HepG2 (cell line): ENCODE results near the gene ADAMTS13. TPM values are rescaled to one million over a fixed set of nuclear protein-coding genes. Genes with fewer than 3 reads are reported as not detected.

Experiments used
- ETV5 ChIP-seq: IDR thresholded peaks from 2 replicates; pipeline ENCODE4 v1.6.1; 2018; ENCODE audit warnings: missing biosample characterization, missing genetic modification reagents, inconsistent platforms, borderline replicate concordance
- GABPB1 ChIP-seq: IDR thresholded peaks from 2 replicates; pipeline ENCODE4 v1.6.1; 2016; ENCODE audit warnings: mild to moderate bottlenecking, missing genetic modification reagents, moderate library complexity, missing compliant biosample characterization
- GRHL1 ChIP-seq: sonication (generic); formaldehyde crosslinking; conservative IDR thresholded peaks from 2 replicates; pipeline ENCODE4 v1.8.0; 2022; ENCODE audit warnings: missing genetic modification reagents
- HDAC2 ChIP-seq: sonication (generic); formaldehyde crosslinking; IDR thresholded peaks from 2 replicates; pipeline ENCODE4 v1.4.0; 2020; ENCODE audit warnings: missing genetic modification reagents
- HNF4G ChIP-seq, 2 experiments: sonication (generic) in 1 of 2; formaldehyde crosslinking in 1 of 2; IDR thresholded peaks; 2 replicates each; pipeline versions ENCODE4 v1.4.0 to v1.6.1; 2011 to 2020; ENCODE audit warnings: borderline replicate concordance in 2 of 2, low read depth in 2 of 2, mild to moderate bottlenecking in 2 of 2, low read length in 1 of 2, missing genetic modification reagents in 1 of 2, moderate library complexity in 1 of 2
- HNRNPK ChIP-seq: fragments of 200-400 bp; formaldehyde crosslinking; IDR thresholded peaks from 2 replicates; pipeline ENCODE4 v1.6.1; 2018; ENCODE audit warnings: low read length, low read depth, moderate library complexity, mild to moderate bottlenecking; ENCODE audit not compliant: poor library complexity, severe bottlenecking
- MEF2D ChIP-seq: sonication (generic); formaldehyde crosslinking; IDR thresholded peaks from 2 replicates; pipeline ENCODE4 v1.5.1; 2020; ENCODE audit warnings: mild to moderate bottlenecking, missing genetic modification reagents
- MYC ChIP-seq: sonication (generic); formaldehyde crosslinking; IDR thresholded peaks from 2 replicates; pipeline ENCODE4 v1.9.0; 2021; ENCODE audit warnings: missing genetic modification reagents, borderline replicate concordance
- NONO ChIP-seq, 2 experiments: fragments of 450-650 bp in 1 of 2; sonication (generic) in 1 of 2; formaldehyde crosslinking in 1 of 2; IDR thresholded peaks in 1 of 2; conservative IDR thresholded peaks in 1 of 2; 2 replicates each; pipeline versions ENCODE4 v1.6.1 to v1.8.0; 2017 to 2022; ENCODE audit warnings: mild to moderate bottlenecking in 1 of 2, missing genetic modification reagents in 1 of 2, moderate library complexity in 1 of 2
- NR2F6 ChIP-seq, 2 experiments: IDR thresholded peaks; 2 replicates each; pipeline ENCODE4 v1.6.1; 2016; ENCODE audit warnings: antibody characterized with exemption in 1 of 2, mild to moderate bottlenecking in 1 of 2
- PAXIP1 ChIP-seq: sonication (generic); formaldehyde crosslinking; conservative IDR thresholded peaks from 2 replicates; pipeline ENCODE4 v1.4.0; 2020; ENCODE audit warnings: mild to moderate bottlenecking, missing genetic modification reagents, moderate library complexity
- RFXAP ChIP-seq: sonication (generic); formaldehyde crosslinking; IDR thresholded peaks from 2 replicates; pipeline ENCODE4 v1.4.0; 2020; ENCODE audit warnings: missing genetic modification reagents, borderline replicate concordance
- SYNCRIP ChIP-seq: fragments of 200-400 bp; formaldehyde crosslinking; IDR thresholded peaks from 2 replicates; pipeline ENCODE4 v1.6.1; 2018; ENCODE audit warnings: mild to moderate bottlenecking, low read depth, low read length; ENCODE audit not compliant: insufficient read depth
- ZBTB38 ChIP-seq: sonication (generic); formaldehyde crosslinking; IDR thresholded peaks from 2 replicates; pipeline ENCODE4 v1.5.1; 2020; ENCODE audit warnings: mild to moderate bottlenecking, missing genetic modification reagents
- ZFY ChIP-seq: sonication (generic); formaldehyde crosslinking; IDR thresholded peaks from 2 replicates; pipeline ENCODE4 v1.4.0; 2020; ENCODE audit warnings: missing genetic modification reagents
- ZNF124 ChIP-seq: sonication (generic); formaldehyde crosslinking; IDR thresholded peaks from 2 replicates; pipeline ENCODE4 v1.4.0; 2020; ENCODE audit warnings: missing genetic modification reagents
- ZNF280B ChIP-seq: sonication (generic); formaldehyde crosslinking; IDR thresholded peaks from 2 replicates; pipeline ENCODE4 v1.5.0; 2020; ENCODE audit warnings: missing genetic modification reagents, mild to moderate bottlenecking, borderline replicate concordance
- polyA plus RNA-seq, 8 experiments: library from polyadenylated mRNA; depleted of rRNA in 3 of 8; stranded (reverse) in 7 of 8; unstranded in 1 of 8; fragments of >200 nt; fragmentation: Illumina TruSeq in 4 of 8; extraction: Trizol in 4 of 8; gene quantifications; 2 replicates each; pipeline versions ENCODE4 v1.2.1 to v1.2.3, GENCODE V29; 2011 to 2016; ENCODE audit warnings: low read depth in 4 of 8, missing spikeins in 1 of 8, mixed read lengths in 1 of 8; ENCODE audit not compliant: insufficient read depth in 1 of 8
- total RNA-seq, 5 experiments: library from RNA; depleted of rRNA; stranded (reverse); fragments of >200 nt; fragmentation: Illumina TruSeq; extraction: Trizol; gene quantifications; 2 replicates each; pipeline ENCODE4 v1.2.3, GENCODE V29; 2016; ENCODE audit warnings: low read depth in 1 of 5
- TF ChIP-seq, protein P1 (sequence below): sonication (generic); formaldehyde crosslinking; IDR thresholded peaks from 2 replicates; pipeline ENCODE4 v1.4.0; 2020; ENCODE audit warnings: missing genetic modification reagents
- TF ChIP-seq, protein P2 (sequence below): IDR thresholded peaks from 2 replicates; pipeline ENCODE4 v1.6.1; 2016; ENCODE audit warnings: missing genetic modification reagents, missing compliant biosample characterization

ADAMTS13 gene
- total and polyA plus RNA-seq, 2 of the 13 experiments (the other 11 are each of a cell fraction or from before 2014, with no cell fraction given): 0.91 to 4.5 TPM

DNA sequence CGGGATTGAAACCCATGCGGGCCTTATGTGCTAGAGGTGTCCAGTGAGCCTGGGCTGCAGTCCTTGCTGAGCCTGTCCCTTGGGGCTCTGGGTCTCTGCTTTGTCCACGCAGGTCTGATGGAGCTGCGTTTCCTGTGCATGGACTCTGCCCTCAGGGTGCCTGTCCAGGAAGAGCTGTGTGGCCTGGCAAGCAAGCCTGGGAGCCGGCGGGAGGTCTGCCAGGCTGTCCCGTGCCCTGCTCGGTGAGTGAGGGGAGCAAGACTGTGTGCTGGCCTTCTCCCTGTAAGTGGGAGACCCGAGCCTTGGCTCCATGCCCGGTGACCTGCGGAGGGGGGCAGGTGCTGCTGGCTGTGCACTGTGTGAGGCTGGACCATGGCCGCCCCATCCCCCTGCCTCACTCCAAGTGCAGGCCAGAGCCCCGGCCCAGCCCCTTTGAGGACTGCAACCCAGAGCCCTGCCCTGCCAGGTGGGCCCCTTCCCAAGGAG is 26.4 kb downstream of the ADAMTS13 start (continued):
- TF ChIP-seq RFXAP (peak; percentile 56; the same call in 1 of the 2 replicates), HNRNPK (no peak), MEF2D (0 out of 2 replicates have a peak, but pooled peaks have one; percentile 39), NONO (IDR thresholded peaks at IDR 0.05) (no peak), NONO (CRISPR knock-in tag; conservative IDR thresholded peaks at IDR 0.05) (peak; percentile 53; the same call in 1 of the 2 replicates), MYC (CRISPR knock-in tag) (peak; percentile 60; the same call in 1 of the 2 replicates), ETV5 (CRISPR knock-in tag) (peak; percentile 60; the same call in 1 of the 2 replicates), NR2F6 (IDR thresholded peaks at IDR 0.05) (no peak), NR2F6 (CRISPR knock-in tag; IDR thresholded peaks at IDR 0.05) (peak; percentile 42; the same call in 1 of the 2 replicates), HDAC2 (CRISPR knock-in tag) (peak; percentile 28; the same call in 1 of the 2 replicates), ZBTB38 (peak; percentile 14; the same call in 1 of the 2 replicates), SYNCRIP (no peak), GABPB1 (CRISPR knock-in tag) (peak; percentile 49; the same call in 1 of the 2 replicates), PAXIP1 (peak; percentile 45; the same call in 1 of the 2 replicates), HNF4G (IDR thresholded peaks at IDR 0.05; ENCODE audit: borderline replicate concordance, low read depth, low read length) (0 out of 2 replicates have a peak, but pooled peaks have one; percentile 44), HNF4G (CRISPR knock-in tag; IDR thresholded peaks at IDR 0.05; ENCODE audit: borderline replicate concordance, low read depth) (no peak), ZFY (CRISPR knock-in tag) (peak; percentile 74; the same call in 1 of the 2 replicates), ZNF280B (CRISPR knock-in tag) (peak; percentile 31; the same call in 1 of the 2 replicates), GRHL1 (CRISPR knock-in tag) (no peak), ZNF124 (CRISPR knock-in tag) (no peak)
- TF ChIP-seq, protein P1, sequence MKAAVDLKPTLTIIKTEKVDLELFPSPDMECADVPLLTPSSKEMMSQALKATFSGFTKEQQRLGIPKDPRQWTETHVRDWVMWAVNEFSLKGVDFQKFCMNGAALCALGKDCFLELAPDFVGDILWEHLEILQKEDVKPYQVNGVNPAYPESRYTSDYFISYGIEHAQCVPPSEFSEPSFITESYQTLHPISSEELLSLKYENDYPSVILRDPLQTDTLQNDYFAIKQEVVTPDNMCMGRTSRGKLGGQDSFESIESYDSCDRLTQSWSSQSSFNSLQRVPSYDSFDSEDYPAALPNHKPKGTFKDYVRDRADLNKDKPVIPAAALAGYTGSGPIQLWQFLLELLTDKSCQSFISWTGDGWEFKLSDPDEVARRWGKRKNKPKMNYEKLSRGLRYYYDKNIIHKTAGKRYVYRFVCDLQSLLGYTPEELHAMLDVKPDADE (CRISPR knock-in tag): no peak
- TF ChIP-seq, protein P2, sequence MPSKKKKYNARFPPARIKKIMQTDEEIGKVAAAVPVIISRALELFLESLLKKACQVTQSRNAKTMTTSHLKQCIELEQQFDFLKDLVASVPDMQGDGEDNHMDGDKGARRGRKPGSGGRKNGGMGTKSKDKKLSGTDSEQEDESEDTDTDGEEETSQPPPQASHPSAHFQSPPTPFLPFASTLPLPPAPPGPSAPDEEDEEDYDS (CRISPR knock-in tag): 0 out of 2 replicates have a peak, but pooled peaks have one; percentile 25
